Melanocyte of skin (primary cell): ENCODE measurements around the gene F7. TPM values are rescaled to one million over a fixed set of nuclear protein-coding genes. Genes with fewer than 3 reads are reported as not detected.

Experiments
- small RNA-seq, 2 donors: library from RNA; depleted of rRNA; stranded (forward); fragments of <200 nt; gene quantifications; one replicate each; pipeline ENCODE3, GENCODE V24; 2012
- total RNA-seq, 2 donors: library from RNA; depleted of rRNA; stranded (reverse); fragments of >200 nt; gene quantifications; 2 replicates each; pipeline ENCODE4 v1.2.3, GENCODE V29; 2012

F7 gene
- total RNA-seq: under 1 TPM; 0.33 to 0.69 TPM

DNA sequence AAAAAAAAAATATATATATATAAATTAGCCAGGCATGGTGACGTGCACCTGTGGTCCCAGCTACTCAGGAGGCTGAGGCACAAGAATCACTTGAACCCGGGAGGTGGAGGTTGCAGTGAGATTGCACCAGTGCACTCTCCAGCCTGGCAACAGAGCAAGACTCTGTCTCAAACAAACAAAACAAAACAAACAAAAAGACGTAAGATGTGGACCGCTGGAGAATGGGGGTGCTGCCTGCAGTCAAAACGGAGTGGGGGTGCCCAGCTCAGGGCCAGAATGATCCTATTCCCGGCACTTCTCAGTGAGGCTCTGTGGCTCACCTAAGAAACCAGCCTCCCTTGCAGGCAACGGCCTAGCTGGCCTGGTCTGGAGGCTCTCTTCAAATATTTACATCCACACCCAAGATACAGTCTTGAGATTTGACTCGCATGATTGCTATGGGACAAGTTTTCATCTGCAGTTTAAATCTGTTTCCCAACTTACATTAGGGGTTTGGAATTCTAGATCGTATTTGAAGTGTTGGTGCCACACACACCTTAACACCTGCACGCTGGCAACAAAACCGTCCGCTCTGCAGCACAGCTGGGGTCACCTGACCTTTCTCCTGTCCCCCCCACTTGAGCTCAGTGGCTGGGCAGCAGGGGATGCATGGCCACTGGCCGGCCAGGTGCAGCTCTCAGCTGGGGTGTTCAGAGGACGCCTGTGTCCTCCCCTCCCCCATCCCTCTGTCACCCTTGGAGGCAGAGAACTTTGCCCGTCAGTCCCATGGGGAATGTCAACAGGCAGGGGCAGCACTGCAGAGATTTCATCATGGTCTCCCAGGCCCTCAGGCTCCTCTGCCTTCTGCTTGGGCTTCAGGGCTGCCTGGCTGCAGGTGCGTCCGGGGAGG, at the start of gene F7:
TSS of gene F7 (plus strand) at position 760 of the 889 bp plus-strand sequence. CDS start at position 811, 51 bp downstream.

DNA sequence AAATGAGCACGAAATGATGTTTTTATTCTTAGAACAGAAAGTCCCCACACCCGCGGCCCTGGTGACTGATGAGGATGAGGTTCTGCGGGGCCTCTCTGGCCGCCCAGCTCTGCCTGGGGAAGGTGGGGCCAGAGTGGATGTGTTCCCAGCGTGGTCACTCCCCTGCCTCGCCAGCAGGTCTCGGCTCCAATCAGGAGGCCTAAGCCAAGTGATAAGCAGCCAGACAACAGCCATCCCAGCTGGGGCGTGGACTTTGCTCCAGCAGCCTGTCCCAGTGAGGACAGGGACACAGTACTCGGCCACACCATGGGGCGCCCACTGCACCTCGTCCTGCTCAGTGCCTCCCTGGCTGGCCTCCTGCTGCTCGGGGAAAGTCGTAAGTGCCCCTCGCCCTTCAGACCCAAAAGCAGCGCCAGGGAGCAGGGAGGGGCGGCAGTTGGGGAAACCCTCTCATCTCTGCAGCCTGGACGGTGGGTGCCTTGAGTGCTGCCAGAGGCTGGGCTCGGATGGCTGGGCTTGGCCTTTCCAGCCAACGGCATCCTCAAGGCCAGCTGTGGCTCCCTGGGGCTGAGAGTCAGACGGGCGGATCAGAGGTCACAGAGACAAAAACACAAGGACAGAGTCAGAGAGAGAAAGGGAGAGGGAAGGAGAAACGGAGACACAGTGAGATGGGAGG, 17.1 kb downstream of the F7 start, which contains the start of gene F10:
TSS of gene F10 (plus strand) at position 250 of the 676 bp plus-strand sequence. CDS start at position 307, 57 bp downstream.

DNA sequence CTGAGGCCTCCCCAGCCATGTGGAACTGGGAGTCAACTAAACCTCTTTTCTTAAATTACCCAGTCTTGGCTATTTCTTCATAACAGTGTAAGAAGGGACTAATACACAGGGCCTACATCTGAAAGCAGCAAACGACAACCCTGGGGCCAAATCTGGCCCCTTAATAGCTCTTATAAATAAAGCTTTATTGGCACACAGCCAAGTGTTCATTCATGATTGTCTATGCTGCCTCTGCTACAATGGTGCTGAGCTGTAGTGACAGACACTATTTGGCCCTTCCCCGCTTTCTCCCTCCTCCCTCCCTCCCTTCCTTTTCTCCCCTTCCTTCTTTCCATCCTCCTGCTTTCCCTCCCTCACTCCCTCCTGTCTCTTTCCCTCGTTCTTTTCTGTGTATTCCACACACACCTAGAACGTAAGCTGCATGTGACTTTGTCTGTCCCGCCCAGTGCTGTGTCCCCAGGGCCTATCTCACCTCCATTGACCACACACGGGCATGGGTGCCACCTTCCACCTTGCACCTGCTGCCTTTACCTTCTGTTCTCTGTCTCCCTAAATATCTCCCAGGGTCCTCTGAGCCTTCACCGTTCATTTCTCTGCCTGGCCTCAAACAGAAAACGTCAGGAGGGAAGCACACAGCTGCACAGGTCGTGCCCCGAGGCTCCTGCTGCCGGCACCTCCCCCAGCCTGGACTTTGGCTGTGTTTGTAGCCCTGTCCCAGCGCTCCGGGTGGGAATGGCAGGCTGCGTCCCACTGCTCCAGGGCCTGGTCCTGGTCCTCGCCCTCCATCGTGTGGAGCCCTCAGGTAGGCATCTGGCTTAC, 52.5 kb downstream of the F7 start, which contains the start of gene PROZ:
TSS of gene PROZ (plus strand) at position 720 of the 819 bp plus-strand sequence. CDS start at position 733, 13 bp downstream.

Small RNA genes within 50 kb of the gene (small RNA-seq; reads per million reads assigned to genes)
- 0 reads per million in 2 donors for gene AL137002.1

Other genes starting within 250 kb of the F7 start
- gene MCF2L, start 136.6 kb upstream of the F7 start, total RNA-seq: 100 to 1,000 TPM; 417 to 493 TPM
- under 1 TPM in 1 of 2 donors, not detected in 1; 0.33 TPM for gene F10, start 17.0 kb downstream of the F7 start, total RNA-seq
- not detected for gene PROZ, start 52.9 kb downstream of the F7 start, total RNA-seq
- gene PCID2, start 102.9 kb downstream of the F7 start, total RNA-seq: 10 to 100 TPM; 40.6 to 63.3 TPM
- gene CUL4A, start 103.8 kb downstream of the F7 start, total RNA-seq: 100 to 1,000 TPM in 1 of 2 donors, 10 to 100 TPM in 1; 85.3 to 162 TPM
- 100 to 1,000 TPM; 120 to 134 TPM for gene LAMP1, start 191.4 kb downstream of the F7 start, total RNA-seq